Activated naive CD4-positive, alpha-beta T cell treated with anti-CD3 and anti-CD28 coated beads, Interleukin-2, amount 50 U/mL, for 24 hours (primary cell): ENCODE measurements around the gene PITX3.

Source experiments
- H3K27ac Mint-ChIP-seq: one replicate; pipeline ENCODE4 v1.8.0; 2021; ENCODE audit warnings: mild to moderate bottlenecking, mixed read lengths
- H3K27me3 Mint-ChIP-seq: one replicate; pipeline ENCODE4 v1.8.0; 2021; ENCODE audit warnings: mixed read lengths
- H3K36me3 Mint-ChIP-seq: one replicate; pipeline ENCODE4 v1.8.0; 2021; ENCODE audit warnings: mixed read lengths
- H3K4me1 Mint-ChIP-seq: one replicate; pipeline ENCODE4 v1.8.0; 2021; ENCODE audit warnings: mixed read lengths
- H3K4me3 Mint-ChIP-seq: one replicate; pipeline ENCODE4 v1.8.0; 2021; ENCODE audit warnings: mild to moderate bottlenecking, mixed read lengths
- H3K9me3 Mint-ChIP-seq: one replicate; pipeline ENCODE4 v1.8.0; 2021; ENCODE audit warnings: mixed read lengths

PITX3 gene

DNA sequence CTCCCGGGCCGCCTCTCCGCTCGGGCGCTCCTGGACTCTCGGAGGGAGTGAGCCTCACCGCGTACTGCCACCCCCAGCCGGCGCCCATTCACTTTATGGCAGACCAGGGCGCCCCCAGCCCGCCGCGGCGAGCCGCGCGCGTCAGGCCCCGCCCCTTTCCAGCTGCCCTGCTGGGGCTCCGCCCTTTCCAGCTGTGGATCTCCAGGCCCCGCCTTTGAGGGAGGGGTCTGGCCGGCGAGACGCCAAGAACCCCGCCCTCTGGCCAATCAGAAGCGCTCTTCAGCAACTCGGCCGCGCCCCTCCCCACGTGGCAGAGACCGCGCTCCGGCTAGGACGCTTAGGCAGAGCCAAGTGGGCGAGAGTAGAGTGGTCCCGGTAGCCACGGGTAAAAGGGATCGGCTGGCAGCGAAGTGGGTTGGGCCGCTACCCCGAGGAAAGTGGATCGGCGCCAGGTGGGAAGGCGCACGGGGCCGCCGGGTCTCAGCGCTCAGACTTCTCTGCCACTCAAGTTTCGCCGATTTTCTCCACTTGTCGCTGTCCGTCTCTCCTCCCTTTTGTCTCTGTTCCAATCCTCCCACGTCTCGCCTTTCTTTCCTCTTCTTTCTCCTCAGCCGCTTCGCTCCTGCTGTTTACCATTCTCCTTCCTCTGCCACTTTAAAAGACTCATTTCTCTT lies at the start of gene PITX3:
PITX3 (minus strand) TSS at position 69 of the 674 bp plus-strand sequence. CDS start 9,432 bp downstream, outside the sequence.
- Mint-ChIP-seq H3K4me1 (peaks cover 32% of the 10 kb centered on the region), H3K27ac (peak within 1 kb of the TSS; percentile 79)

DNA sequence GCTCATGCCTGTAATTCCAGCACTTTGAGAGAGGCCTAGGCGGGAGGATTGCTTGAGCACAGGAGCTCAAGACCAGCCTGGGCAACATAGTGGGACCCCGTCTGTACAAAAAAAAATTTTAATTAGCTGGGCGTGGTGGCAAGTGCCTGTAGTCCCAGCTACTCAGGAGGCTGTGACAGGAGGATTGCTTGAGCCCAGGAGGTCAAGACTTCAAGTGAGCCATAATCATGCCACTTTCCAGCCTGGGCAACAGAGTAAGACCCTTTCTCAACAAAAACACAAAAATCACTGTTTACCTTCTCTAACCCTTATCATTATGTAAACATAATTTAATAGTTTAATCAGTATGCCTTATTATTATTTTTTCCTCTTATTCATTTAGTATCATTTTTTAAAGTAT lies 48.5 kb upstream of the PITX3 start:
- no peaks in the 10 kb centered on the region for H3K27me3 Mint-ChIP-seq
- H3K4me1 Mint-ChIP-seq, result peaks cover 33% of the 10 kb centered on the region
- H3K36me3 Mint-ChIP-seq, result peaks cover 4% of the 10 kb centered on the region
- no peak overlapping the region for H3K4me3 Mint-ChIP-seq
- no peaks in the 10 kb centered on the region for H3K9me3 Mint-ChIP-seq
- no peak overlapping the region for H3K27ac Mint-ChIP-seq

More for the DNA sequence above, at the start of gene PITX3:
- H3K4me3 Mint-ChIP-seq, result peak within 1 kb of the TSS; percentile 94
- H3K27me3 Mint-ChIP-seq, result peaks cover 22% of the 10 kb centered on the region
- no peaks in the 10 kb centered on the region for H3K9me3 Mint-ChIP-seq
- H3K36me3 Mint-ChIP-seq, result peaks cover 3% of the 10 kb centered on the region

DNA sequence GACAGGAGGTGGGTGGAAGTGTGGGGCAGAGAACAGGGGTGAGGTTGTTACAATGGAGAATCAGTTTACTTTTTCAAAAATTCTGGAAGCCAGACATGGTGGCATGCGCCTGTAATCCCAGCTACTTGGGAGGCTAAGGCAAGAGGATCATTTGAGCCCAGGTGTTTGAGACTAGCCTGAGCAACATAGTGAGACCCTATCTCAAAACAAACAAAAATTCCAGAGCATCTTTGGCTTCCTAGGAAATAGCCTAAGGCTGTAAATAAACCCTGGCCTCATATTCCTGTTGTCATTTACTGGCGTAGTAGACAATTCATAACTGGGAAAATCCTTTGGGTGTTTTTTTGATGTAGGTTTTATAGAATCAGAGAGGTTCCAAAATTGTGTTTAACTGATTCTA lies 48.0 kb upstream of the PITX3 start:
- H3K27ac Mint-ChIP-seq, result no peak overlapping the region
- H3K9me3 Mint-ChIP-seq, result no peaks in the 10 kb centered on the region
- H3K27me3 Mint-ChIP-seq, result no peaks in the 10 kb centered on the region
- peaks cover 4% of the 10 kb centered on the region for H3K36me3 Mint-ChIP-seq
- H3K4me1 Mint-ChIP-seq, result peaks cover 35% of the 10 kb centered on the region
- no peak overlapping the region for H3K4me3 Mint-ChIP-seq

DNA sequence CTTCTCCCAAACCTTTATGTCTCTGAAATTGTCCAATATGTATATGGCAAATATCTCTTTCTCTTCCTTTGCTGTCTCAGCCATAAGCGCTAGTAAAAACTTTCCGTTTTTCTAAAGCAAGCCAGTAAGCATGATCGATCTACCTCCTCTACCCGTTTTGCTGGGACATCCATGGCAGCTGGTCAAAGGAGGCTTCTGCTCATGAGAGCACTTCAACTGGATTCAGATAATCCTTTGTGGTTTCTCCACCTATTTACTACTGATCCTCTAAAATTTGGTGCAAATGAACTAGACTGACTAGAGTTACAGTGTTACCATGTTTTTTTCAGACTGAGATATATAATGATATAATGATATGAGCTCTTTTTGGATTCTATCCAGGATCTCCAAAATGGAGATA lies 46.7 kb upstream of the PITX3 start:
- peaks cover 49% of the 10 kb centered on the region for H3K4me1 Mint-ChIP-seq
- peaks cover 4% of the 10 kb centered on the region for H3K36me3 Mint-ChIP-seq
- H3K9me3 Mint-ChIP-seq, result no peaks in the 10 kb centered on the region
- no peak overlapping the region for H3K27ac Mint-ChIP-seq
- H3K27me3 Mint-ChIP-seq, result no peaks in the 10 kb centered on the region
- H3K4me3 Mint-ChIP-seq, result no peak overlapping the region

DNA sequence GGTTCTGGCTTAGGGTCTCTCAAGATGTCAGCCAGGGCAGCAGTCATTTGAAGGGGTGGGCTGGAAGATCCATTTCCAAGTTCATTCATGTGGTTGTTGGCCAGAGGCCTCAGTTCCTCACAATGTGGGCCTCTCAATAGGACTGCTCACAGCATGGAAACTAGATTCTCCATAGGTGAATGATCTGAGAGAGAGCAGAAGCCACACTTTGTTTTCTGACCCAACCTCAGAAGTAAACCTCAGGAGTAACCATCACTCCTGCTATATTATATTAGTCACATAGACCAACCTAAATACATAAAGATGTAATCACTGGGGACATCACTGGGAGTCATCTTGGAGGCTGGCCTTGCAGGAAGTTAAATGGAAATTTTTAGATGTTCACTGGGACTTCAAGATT lies 46.2 kb upstream of the PITX3 start:
- Mint-ChIP-seq H3K27ac (no peak overlapping the region), H3K4me3 (no peak overlapping the region), H3K9me3 (no peaks in the 10 kb centered on the region), H3K36me3 (peaks cover 4% of the 10 kb centered on the region), H3K4me1 (peaks cover 52% of the 10 kb centered on the region), H3K27me3 (no peaks in the 10 kb centered on the region)

DNA sequence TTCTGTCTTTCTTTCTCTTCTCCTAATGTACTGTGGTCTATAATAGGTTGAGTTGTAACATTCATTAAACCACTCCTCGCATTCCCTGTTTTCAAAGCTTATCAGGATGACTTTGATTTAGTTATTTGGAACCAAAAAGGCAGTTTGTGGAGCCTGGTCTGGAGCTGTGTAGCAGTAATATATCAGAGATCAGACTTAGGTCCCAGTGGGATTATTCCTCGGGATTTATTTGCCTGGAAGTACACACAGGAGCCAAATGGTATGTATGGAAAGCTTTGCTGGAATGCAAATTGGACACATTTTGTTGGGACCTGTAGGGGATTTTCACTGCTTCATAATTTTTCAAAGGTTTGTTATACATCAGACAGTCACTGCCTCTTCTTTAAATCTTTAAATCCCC lies 44.9 kb upstream of the PITX3 start:
- peaks cover 4% of the 10 kb centered on the region for H3K36me3 Mint-ChIP-seq

DNA sequence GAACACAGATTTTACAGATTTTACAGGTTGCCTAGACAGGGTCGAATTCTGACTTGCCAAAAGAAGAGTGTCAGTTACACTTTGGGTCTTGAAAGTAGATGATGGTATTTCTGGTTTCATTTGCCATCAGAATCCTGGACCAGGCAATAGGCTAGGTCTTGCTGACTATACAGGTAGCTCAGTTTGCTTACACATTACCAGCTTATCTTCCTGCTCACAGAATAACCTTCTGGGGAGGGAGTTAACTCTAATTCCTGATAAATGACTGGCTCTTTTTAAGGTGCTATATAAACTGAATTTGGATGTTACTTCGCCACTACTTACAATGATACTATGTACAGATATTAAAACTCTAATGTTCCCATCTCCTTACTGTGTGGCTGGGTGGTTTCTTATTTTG lies 43.8 kb upstream of the PITX3 start:
- Mint-ChIP-seq H3K27me3 (no peaks in the 10 kb centered on the region), H3K36me3 (peaks cover 6% of the 10 kb centered on the region), H3K9me3 (no peaks in the 10 kb centered on the region), H3K4me3 (no peak overlapping the region), H3K4me1 (peaks cover 70% of the 10 kb centered on the region), H3K27ac (no peak overlapping the region)

More for the DNA sequence above, 44.9 kb upstream of the PITX3 start:
- no peaks in the 10 kb centered on the region for H3K27me3 Mint-ChIP-seq
- peaks cover 59% of the 10 kb centered on the region for H3K4me1 Mint-ChIP-seq
- H3K4me3 Mint-ChIP-seq, result no peak overlapping the region
- peak overlapping the region; percentile 23 for H3K27ac Mint-ChIP-seq
- H3K9me3 Mint-ChIP-seq, result no peaks in the 10 kb centered on the region

DNA sequence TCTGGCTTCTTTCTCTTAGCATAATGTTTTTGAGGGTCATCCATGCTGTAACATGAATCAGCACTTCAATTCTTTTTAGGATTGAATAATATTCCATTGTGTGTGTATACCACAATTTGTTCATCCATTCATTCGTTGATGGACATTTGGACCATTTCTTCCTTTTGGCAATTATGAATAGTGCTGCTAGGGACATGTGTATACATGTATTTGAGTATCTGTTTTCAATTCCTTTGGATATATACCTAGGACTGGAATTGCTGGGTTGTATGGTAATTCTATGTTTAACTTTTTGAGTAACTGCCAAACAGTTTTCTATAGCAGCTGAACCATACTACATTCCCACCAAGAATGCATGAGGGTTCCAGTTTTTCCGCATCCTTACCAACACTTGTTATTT lies 43.2 kb upstream of the PITX3 start:
- no peaks in the 10 kb centered on the region for H3K27me3 Mint-ChIP-seq
- peaks cover 6% of the 10 kb centered on the region for H3K36me3 Mint-ChIP-seq
- no peaks in the 10 kb centered on the region for H3K9me3 Mint-ChIP-seq
- H3K4me3 Mint-ChIP-seq, result no peak overlapping the region
- no peak overlapping the region for H3K27ac Mint-ChIP-seq
- peaks cover 76% of the 10 kb centered on the region for H3K4me1 Mint-ChIP-seq

DNA sequence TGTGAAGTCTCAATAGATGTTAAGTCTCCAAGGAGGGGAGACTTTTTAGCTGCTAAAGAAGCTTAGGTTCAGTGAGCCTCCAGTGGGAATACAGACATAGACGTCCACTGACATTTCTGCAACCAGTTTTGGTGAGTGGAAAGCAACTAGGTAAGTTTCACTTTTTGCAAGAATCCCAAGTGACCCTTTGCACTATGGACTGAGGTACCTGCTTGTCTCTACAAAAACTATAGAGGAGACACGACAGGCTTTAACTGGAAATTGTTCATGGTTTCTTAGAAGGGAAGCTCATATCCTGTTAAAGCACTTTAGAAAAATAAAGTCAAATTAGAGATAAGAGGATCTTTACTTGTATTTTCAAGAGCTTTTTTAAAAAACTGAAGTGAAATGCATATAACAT lies 42.6 kb upstream of the PITX3 start:
- H3K27ac Mint-ChIP-seq, result peak overlapping the region; percentile 87
- H3K4me1 Mint-ChIP-seq, result peaks cover 76% of the 10 kb centered on the region
- H3K36me3 Mint-ChIP-seq, result peaks cover 6% of the 10 kb centered on the region
- peak overlapping the region; percentile 51 for H3K4me3 Mint-ChIP-seq
- no peaks in the 10 kb centered on the region for H3K9me3 Mint-ChIP-seq
- no peaks in the 10 kb centered on the region for H3K27me3 Mint-ChIP-seq

DNA sequence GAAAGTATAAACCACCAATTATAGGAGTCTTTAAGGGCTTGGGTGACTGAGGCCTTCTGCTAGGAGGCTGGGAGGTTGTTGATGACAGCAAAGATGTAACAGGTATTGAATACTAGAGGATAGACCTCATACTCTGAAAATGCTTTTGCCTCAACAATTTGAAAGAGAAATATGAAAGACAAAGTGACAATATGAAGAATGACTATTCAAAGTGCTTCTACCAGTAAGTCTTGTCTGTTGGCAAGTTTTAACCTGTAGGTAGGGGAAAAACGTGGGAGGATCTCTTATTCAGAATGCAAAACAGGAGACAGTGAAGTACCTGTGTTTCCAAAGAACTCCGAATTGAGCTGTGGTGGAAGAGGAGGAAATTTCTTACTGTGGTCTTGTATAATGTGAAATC lies 42.2 kb upstream of the PITX3 start:
- Mint-ChIP-seq H3K4me1 (peaks cover 80% of the 10 kb centered on the region), H3K9me3 (no peaks in the 10 kb centered on the region), H3K36me3 (peaks cover 7% of the 10 kb centered on the region), H3K27ac (peak overlapping the region; percentile 87), H3K27me3 (no peaks in the 10 kb centered on the region), H3K4me3 (peak overlapping the region; percentile 51)

DNA sequence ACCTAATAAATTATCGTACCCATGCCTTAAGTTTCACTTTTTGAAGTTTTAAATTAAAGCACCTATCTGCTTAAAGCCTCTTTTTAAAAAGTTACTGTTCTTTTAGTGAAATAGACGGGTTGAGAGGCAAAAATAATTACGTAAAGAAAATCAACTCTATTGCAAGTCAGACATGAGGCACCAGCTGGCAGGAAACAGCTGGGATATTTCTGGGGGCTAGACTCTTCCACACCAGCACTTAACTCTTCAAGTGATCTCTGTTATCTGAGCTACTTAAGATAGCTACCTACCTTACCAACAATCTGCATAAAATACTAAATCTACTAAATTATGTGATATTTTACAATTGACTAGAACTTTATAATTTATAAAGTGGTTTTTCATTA lies 39.8 kb upstream of the PITX3 start:
- no peak overlapping the region for H3K4me3 Mint-ChIP-seq
- H3K27ac Mint-ChIP-seq, result peak overlapping the region; percentile 20
- no peaks in the 10 kb centered on the region for H3K27me3 Mint-ChIP-seq
- H3K9me3 Mint-ChIP-seq, result no peaks in the 10 kb centered on the region
- peaks cover 5% of the 10 kb centered on the region for H3K36me3 Mint-ChIP-seq
- peaks cover 70% of the 10 kb centered on the region for H3K4me1 Mint-ChIP-seq

DNA sequence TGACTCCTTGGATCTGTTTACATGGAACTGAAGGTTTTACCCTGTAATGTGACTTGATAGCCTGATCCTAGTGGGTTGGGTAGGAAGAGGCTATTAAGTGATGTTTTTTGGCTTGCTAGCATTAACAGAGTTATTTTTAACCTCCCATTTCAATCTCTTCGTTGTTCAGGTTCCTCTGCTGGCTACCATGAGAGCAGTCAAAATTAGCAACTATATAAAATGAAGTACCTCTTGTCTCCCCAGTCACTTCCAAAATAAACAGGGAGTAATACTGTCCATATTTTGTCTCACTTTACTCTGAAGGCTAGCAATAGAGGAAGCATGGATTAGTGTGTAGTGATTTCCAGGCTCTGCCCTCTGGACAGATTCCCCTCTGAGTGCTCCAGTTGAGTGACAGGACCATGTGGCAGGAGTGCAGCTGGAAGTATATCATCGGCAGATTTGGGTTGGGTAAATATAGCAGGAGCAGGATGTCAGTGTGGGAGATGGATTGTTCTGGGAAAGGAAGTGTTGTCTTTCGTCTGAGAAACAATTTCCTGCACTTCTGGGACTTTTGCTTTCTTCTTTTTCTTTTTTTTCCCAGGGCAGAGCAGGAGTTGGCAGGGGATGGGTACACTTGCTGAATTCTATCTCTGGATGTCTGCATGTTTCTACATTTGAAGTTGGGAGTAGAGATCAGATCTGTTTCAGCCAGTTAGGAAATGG lies 39.2 kb upstream of the PITX3 start:
- peaks cover 65% of the 10 kb centered on the region for H3K4me1 Mint-ChIP-seq
- H3K27ac Mint-ChIP-seq, result peak overlapping the region; percentile 76
- H3K36me3 Mint-ChIP-seq, result peaks cover 5% of the 10 kb centered on the region
- H3K4me3 Mint-ChIP-seq, result peak overlapping the region; percentile 50
- H3K27me3 Mint-ChIP-seq, result no peaks in the 10 kb centered on the region
- no peaks in the 10 kb centered on the region for H3K9me3 Mint-ChIP-seq

DNA sequence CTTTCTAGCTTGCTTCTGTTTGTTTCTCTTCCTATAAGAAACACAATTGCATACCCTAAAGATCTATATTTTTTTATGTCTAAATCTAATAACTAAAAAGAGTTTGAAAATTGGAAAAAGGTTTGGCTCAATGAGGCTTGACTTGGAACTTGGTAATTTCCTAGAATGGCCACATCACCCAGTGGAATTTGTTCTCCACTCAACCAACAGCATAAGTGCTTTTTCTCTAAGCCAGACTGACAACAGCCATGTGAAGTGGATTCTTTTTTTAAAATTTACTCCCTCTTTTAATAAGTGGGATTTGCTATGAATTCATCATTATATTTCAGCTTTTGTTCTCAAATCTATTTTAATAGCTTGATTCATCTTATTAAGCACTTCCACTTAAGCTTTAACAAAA lies 37.8 kb upstream of the PITX3 start:
- H3K27ac Mint-ChIP-seq, result no peak overlapping the region
- no peaks in the 10 kb centered on the region for H3K27me3 Mint-ChIP-seq
- peaks cover 53% of the 10 kb centered on the region for H3K4me1 Mint-ChIP-seq
- H3K4me3 Mint-ChIP-seq, result no peak overlapping the region
- H3K36me3 Mint-ChIP-seq, result peaks cover 5% of the 10 kb centered on the region
- no peaks in the 10 kb centered on the region for H3K9me3 Mint-ChIP-seq

DNA sequence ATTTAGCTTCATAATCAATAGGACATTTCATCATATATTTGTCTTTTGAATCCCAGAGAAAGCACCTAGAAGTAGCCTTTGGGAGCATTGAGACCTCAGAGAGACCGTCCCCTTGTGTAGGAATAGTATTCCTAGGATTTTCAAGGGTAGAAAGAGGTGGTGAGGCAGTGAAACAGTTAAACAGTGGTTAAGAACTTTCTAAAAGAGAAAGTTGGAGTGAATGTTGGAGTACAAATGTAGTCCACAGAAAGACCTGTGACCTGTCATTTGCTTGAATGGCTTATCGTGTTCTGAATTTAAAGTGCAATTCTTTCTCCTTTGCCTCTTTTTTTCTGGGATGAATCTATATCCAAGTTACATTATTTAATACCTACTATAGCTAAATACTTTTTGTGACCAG lies 34.0 kb upstream of the PITX3 start:
- no peak overlapping the region for H3K27ac Mint-ChIP-seq
- H3K9me3 Mint-ChIP-seq, result no peaks in the 10 kb centered on the region
- no peaks in the 10 kb centered on the region for H3K27me3 Mint-ChIP-seq
- peaks cover 3% of the 10 kb centered on the region for H3K36me3 Mint-ChIP-seq
- H3K4me3 Mint-ChIP-seq, result no peak overlapping the region
- H3K4me1 Mint-ChIP-seq, result peaks cover 44% of the 10 kb centered on the region

DNA sequence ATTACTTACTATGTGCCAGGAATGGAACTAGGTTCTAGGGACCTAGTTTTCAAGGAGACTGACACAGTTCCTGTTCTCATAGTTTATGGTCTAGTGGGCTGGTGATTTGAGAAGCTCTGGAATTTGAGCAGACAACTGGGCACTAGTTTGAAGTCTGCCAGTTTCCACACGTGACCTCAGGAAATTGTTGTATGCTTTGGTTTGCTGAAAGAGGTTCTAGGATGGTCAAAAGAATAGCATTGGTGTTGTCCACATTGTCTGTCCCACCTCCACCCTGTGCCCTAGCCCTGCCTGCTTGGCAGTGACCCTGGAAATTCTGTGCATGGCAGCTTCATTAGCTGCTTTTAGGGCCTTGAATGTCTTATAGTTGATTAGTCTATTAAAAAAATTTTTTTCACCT lies 32.8 kb upstream of the PITX3 start:
- Mint-ChIP-seq H3K4me1 (peaks cover 36% of the 10 kb centered on the region), H3K27ac (no peak overlapping the region), H3K4me3 (no peak overlapping the region), H3K9me3 (no peaks in the 10 kb centered on the region), H3K36me3 (peaks cover 6% of the 10 kb centered on the region), H3K27me3 (no peaks in the 10 kb centered on the region)

DNA sequence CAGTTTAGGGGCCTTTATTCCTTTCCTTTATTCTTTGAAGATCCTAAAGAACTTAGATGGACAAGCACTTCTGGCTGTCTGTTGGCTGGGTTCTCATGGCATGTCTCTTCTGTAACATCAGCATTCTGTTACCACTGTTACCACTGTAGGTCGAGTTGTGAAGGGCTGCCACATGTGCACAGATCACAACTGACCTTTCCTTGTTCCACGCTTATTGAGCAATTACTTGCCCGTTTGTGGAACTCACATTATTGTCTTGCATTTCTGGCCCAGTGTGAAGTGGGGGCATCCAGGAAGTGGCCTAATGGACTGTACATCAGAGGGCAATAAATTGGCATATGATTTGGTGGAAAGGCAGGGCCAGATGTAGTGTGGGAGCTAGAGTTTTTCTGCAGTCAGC lies 27.7 kb upstream of the PITX3 start:
- no peaks in the 10 kb centered on the region for H3K27me3 Mint-ChIP-seq
- no peaks in the 10 kb centered on the region for H3K9me3 Mint-ChIP-seq
- peak overlapping the region; percentile 60 for H3K27ac Mint-ChIP-seq
- H3K36me3 Mint-ChIP-seq, result peaks cover 12% of the 10 kb centered on the region
- peaks cover 72% of the 10 kb centered on the region for H3K4me1 Mint-ChIP-seq
- no peak overlapping the region for H3K4me3 Mint-ChIP-seq
